Astrocyte (in vitro differentiated cells and primary cell): ENCODE measurements around the gene WWC2. TPM values are rescaled to one million over a fixed set of nuclear protein-coding genes. Genes with fewer than 3 reads are reported as not detected.
A peak's percentile ranks its signal among the peaks of the same experiment; 100 is the strongest.

Experiments used
- DNase-seq: peaks from one replicate; pipeline ENCODE4 v3.0.0-alpha.2; 2010; ENCODE audit warnings: low read depth
- FAIRE-seq: peaks from 2 replicates; lab custom pipeline; 2011; peaks lifted over from hg19 to GRCh38; lab: Jason Lieb, UNC
- H2AFZ ChIP-seq: 2 replicates; pipeline ENCODE4 v1.6.0; 2012; ENCODE audit warnings: low read depth, low read length, inconsistent platforms
- H3K27ac ChIP-seq: 2 replicates; pipeline ENCODE4 v1.5.1; 2011; ENCODE audit warnings: low read depth, low read length, inconsistent platforms
- H3K27me3 ChIP-seq: 2 replicates; pipeline ENCODE4 v1.6.0; 2011; ENCODE audit warnings: low read length, inconsistent platforms; ENCODE audit not compliant: insufficient read depth
- H3K36me3 ChIP-seq: 2 replicates; pipeline ENCODE4 v1.5.1; 2011; ENCODE audit warnings: low read length, inconsistent platforms; ENCODE audit not compliant: insufficient read depth
- H3K4me1 ChIP-seq: 2 replicates; pipeline ENCODE4 v1.5.1; 2011; ENCODE audit warnings: low read length, inconsistent platforms; ENCODE audit not compliant: insufficient read depth
- H3K4me2 ChIP-seq: 2 replicates; pipeline ENCODE4 v1.6.0; 2012; ENCODE audit warnings: low read length, inconsistent platforms
- H3K4me3 ChIP-seq: 2 replicates; pipeline ENCODE4 v1.5.1; 2011; ENCODE audit warnings: low read depth, mild to moderate bottlenecking, low read length, inconsistent platforms; ENCODE audit not compliant: insufficient read depth
- H3K79me2 ChIP-seq: 2 replicates; pipeline ENCODE4 v1.6.0; 2012; ENCODE audit warnings: mild to moderate bottlenecking, low read length, inconsistent platforms; ENCODE audit not compliant: insufficient read depth
- H3K9ac ChIP-seq: 2 replicates; pipeline ENCODE4 v1.6.0; 2012; ENCODE audit warnings: mild to moderate bottlenecking, low read length, inconsistent platforms
- H3K9me3 ChIP-seq: 2 replicates; pipeline ENCODE4 v1.5.1; 2012; ENCODE audit warnings: low read depth, mild to moderate bottlenecking, low read length, inconsistent platforms; ENCODE audit not compliant: insufficient read depth
- H4K20me1 ChIP-seq: 2 replicates; pipeline ENCODE4 v1.6.0; 2012; ENCODE audit warnings: low read length, inconsistent platforms; ENCODE audit not compliant: insufficient read depth
- H3K27ac Mint-ChIP-seq: one replicate; pipeline ENCODE4 v1.8.0; 2021; ENCODE audit warnings: mild to moderate bottlenecking, mixed read lengths; ENCODE audit not compliant: unreplicated experiment
- H3K27me3 Mint-ChIP-seq: one replicate; pipeline ENCODE4 v1.8.0; 2021; ENCODE audit warnings: low read depth, mixed read lengths; ENCODE audit not compliant: unreplicated experiment
- H3K36me3 Mint-ChIP-seq: one replicate; pipeline ENCODE4 v1.8.0; 2021; ENCODE audit warnings: low read depth, mixed read lengths; ENCODE audit not compliant: unreplicated experiment
- H3K4me1 Mint-ChIP-seq: one replicate; pipeline ENCODE4 v1.8.0; 2021; ENCODE audit warnings: low read depth, mixed read lengths; ENCODE audit not compliant: unreplicated experiment
- H3K4me3 Mint-ChIP-seq: one replicate; pipeline ENCODE4 v1.8.0; 2021; ENCODE audit warnings: mild to moderate bottlenecking, moderate library complexity, mixed read lengths; ENCODE audit not compliant: unreplicated experiment
- H3K9me3 Mint-ChIP-seq: one replicate; pipeline ENCODE4 v1.8.0; 2021; ENCODE audit warnings: mild to moderate bottlenecking, mixed read lengths; ENCODE audit not compliant: unreplicated experiment
- EZH2 ChIP-seq: IDR thresholded peaks from 2 replicates; pipeline ENCODE4 v1.6.1; 2012; ENCODE audit warnings: mild to moderate bottlenecking, low read length, inconsistent platforms; ENCODE audit not compliant: insufficient read depth
- total RNA-seq: library from RNA; stranded (reverse); gene quantifications from 2 replicates; pipeline ENCODE4 v1.2.1, GENCODE V29; 2021
- TF ChIP-seq, protein P1 (sequence below): IDR thresholded peaks from 2 replicates; pipeline ENCODE4 v1.5.1; 2011; ENCODE audit warnings: low read depth, mild to moderate bottlenecking, inconsistent platforms, low read length, moderate library complexity; ENCODE audit not compliant: insufficient read depth

WWC2 gene
- total RNA-seq, 1 donor from 2014 or later: 62.6 TPM

DNA sequence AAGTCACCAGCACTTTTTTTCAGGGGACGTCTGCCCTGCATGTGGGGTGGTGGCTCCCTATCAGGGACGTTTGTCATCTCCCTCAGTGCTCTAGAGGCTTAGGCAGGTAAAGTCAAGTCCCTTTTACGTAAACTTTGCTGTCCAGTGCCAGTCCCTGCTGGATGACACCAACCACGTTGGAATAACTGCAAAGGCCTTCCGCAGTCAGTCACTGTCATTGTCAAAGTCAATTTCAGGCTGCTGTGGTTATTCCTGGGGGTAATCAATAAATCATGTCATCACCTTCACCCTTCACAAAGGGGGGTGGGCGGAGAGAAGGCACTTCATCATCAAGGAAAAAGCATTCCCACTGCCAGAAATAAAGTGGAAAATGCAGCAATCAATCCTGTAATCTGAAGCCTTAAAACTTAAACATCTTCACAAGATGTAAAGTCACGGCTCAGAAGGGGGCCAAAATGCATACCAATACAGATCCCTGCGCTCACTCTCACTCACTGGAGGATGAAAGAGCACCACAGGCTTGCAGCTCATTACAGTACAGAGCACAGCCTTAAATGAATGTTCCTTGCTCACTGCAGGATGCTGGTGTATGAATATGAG, 164.8 kb downstream of the WWC2 start:
- peaks cover 3% of the 10 kb centered on the region for H3K4me1 ChIP-seq
- peaks cover 31% of the 10 kb centered on the region for H3K36me3 ChIP-seq
- H3K4me2 ChIP-seq: no peak overlapping the region
- no peaks in the 10 kb centered on the region for H3K79me2 ChIP-seq
- no peak overlapping the region for H3K4me3 ChIP-seq
- Mint-ChIP-seq H3K9me3 (no peaks in the 10 kb centered on the region), H3K27me3 (no peaks in the 10 kb centered on the region), H3K4me3 (no peak overlapping the region), H3K36me3 (peaks cover 3% of the 10 kb centered on the region), H3K27ac (no peak overlapping the region), H3K4me1 (peaks cover 14% of the 10 kb centered on the region)
- H3K27me3 ChIP-seq: no peaks in the 10 kb centered on the region
- no peak overlapping the region for H3K9ac ChIP-seq
- DNase-seq (no peak), FAIRE-seq (no peak)
- TF ChIP-seq, protein P1, sequence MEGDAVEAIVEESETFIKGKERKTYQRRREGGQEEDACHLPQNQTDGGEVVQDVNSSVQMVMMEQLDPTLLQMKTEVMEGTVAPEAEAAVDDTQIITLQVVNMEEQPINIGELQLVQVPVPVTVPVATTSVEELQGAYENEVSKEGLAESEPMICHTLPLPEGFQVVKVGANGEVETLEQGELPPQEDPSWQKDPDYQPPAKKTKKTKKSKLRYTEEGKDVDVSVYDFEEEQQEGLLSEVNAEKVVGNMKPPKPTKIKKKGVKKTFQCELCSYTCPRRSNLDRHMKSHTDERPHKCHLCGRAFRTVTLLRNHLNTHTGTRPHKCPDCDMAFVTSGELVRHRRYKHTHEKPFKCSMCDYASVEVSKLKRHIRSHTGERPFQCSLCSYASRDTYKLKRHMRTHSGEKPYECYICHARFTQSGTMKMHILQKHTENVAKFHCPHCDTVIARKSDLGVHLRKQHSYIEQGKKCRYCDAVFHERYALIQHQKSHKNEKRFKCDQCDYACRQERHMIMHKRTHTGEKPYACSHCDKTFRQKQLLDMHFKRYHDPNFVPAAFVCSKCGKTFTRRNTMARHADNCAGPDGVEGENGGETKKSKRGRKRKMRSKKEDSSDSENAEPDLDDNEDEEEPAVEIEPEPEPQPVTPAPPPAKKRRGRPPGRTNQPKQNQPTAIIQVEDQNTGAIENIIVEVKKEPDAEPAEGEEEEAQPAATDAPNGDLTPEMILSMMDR: no peak
- no peak for TF ChIP-seq EZH2
- no peaks in the 10 kb centered on the region for H3K9me3 ChIP-seq
- H3K27ac ChIP-seq: no peak overlapping the region
- peaks cover 16% of the 10 kb centered on the region for H4K20me1 ChIP-seq
- H2AFZ ChIP-seq: no peak overlapping the region

- FAIRE-seq (no peak), DNase-seq (peak; percentile 62)
- peaks cover 14% of the 10 kb centered on the region for H3K4me1 Mint-ChIP-seq
- no peak overlapping the region for H3K27ac Mint-ChIP-seq
- Histone ChIP-seq H3K4me1 (peaks cover 3% of the 10 kb centered on the region), H4K20me1 (peaks cover 16% of the 10 kb centered on the region), H3K9me3 (no peaks in the 10 kb centered on the region), H3K4me2 (no peak overlapping the region), H2AFZ (no peak overlapping the region), H3K27me3 (no peaks in the 10 kb centered on the region), H3K27ac (no peak overlapping the region), H3K79me2 (no peaks in the 10 kb centered on the region), H3K9ac (no peak overlapping the region), H3K36me3 (peaks cover 38% of the 10 kb centered on the region), H3K4me3 (no peak overlapping the region)
- no peaks in the 10 kb centered on the region for H3K9me3 Mint-ChIP-seq
- TF ChIP-seq, protein P1: no peak
- no peak for TF ChIP-seq EZH2
- H3K27me3 Mint-ChIP-seq: no peaks in the 10 kb centered on the region
- no peak overlapping the region for H3K4me3 Mint-ChIP-seq
- peaks cover 5% of the 10 kb centered on the region for H3K36me3 Mint-ChIP-seq
These were observed 165.6 kb downstream of the WWC2 start for GRCh38 chr4:183264614-183265013.

- FAIRE-seq (peak; percentile 34), DNase-seq (no peak)
- no peak overlapping the region for H3K4me3 Mint-ChIP-seq
- Histone ChIP-seq H3K79me2 (no peaks in the 10 kb centered on the region), H3K4me1 (peaks cover 3% of the 10 kb centered on the region), H3K4me2 (no peak overlapping the region), H2AFZ (no peak overlapping the region), H4K20me1 (peaks cover 16% of the 10 kb centered on the region), H3K27ac (no peak overlapping the region), H3K27me3 (no peaks in the 10 kb centered on the region), H3K9ac (no peak overlapping the region), H3K36me3 (peaks cover 36% of the 10 kb centered on the region), H3K9me3 (no peaks in the 10 kb centered on the region), H3K4me3 (no peak overlapping the region)
- H3K36me3 Mint-ChIP-seq: peaks cover 5% of the 10 kb centered on the region
- no peak overlapping the region for H3K27ac Mint-ChIP-seq
- no peaks in the 10 kb centered on the region for H3K27me3 Mint-ChIP-seq
- H3K4me1 Mint-ChIP-seq: peaks cover 14% of the 10 kb centered on the region
- H3K9me3 Mint-ChIP-seq: no peaks in the 10 kb centered on the region
- no peak for TF ChIP-seq EZH2
- TF ChIP-seq, protein P1: no peak
These were observed 167.3 kb downstream of the WWC2 start for GRCh38 chr4:183266371-183266770.
